Sigmoid colon (tissue), 4 donors: ENCODE results near the gene SEPTIN11.

Source experiments
- EP300 ChIP-seq, 4 donors: sonication (generic); formaldehyde crosslinking; IDR thresholded peaks; one replicate each; pipeline ENCODE4 v1.6.1; 2017; ENCODE audit warnings: antibody characterized with exemption in 4 of 4
- POLR2A ChIP-seq, 2 donors: fragments of 450-650 bp; IDR thresholded peaks; one replicate each; pipeline ENCODE4 v1.6.1; 2016; ENCODE audit warnings: antibody characterized with exemption in 2 of 2, mild to moderate bottlenecking in 2 of 2, moderate library complexity in 2 of 2
- POLR2AphosphoS5 ChIP-seq, 4 donors: sonication (generic); formaldehyde crosslinking; IDR thresholded peaks; one replicate each; pipeline ENCODE4 v1.6.1; 2017; ENCODE audit warnings: antibody characterized with exemption in 4 of 4
- TF ChIP-seq, protein P1 (sequence below), 4 experiments: fragments of 450-650 bp in 3 of 4; fragments of 200-600 bp in 1 of 4; IDR thresholded peaks; one replicate each; pipeline ENCODE4 v1.5.1; 2016 to 2019; ENCODE audit warnings: antibody characterized with exemption in 4 of 4, mild to moderate bottlenecking in 3 of 4, moderate library complexity in 2 of 4

DNA sequence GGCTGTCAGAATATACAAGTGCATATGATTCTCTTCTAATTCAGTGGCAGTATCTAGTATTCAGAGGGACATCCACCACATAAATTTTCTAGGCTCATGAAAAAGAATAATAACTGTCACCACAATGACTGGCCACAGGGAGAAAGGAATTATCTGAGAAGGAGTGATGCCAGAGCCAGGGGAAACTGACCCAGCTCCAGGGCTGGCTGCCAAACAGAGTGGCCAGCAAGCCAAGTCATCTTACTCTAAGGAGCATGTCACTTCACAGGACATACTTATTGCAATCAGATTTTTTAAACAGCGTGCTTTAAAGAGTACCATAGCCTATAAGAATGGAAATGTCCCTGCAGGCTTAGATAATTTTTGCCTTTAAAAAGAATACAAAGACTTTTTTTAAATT, 5.8 kb upstream of the SEPTIN11 start:
- no peak for TF ChIP-seq EP300 (IDR thresholded peaks at IDR 0.05)
- TF ChIP-seq, protein P1, sequence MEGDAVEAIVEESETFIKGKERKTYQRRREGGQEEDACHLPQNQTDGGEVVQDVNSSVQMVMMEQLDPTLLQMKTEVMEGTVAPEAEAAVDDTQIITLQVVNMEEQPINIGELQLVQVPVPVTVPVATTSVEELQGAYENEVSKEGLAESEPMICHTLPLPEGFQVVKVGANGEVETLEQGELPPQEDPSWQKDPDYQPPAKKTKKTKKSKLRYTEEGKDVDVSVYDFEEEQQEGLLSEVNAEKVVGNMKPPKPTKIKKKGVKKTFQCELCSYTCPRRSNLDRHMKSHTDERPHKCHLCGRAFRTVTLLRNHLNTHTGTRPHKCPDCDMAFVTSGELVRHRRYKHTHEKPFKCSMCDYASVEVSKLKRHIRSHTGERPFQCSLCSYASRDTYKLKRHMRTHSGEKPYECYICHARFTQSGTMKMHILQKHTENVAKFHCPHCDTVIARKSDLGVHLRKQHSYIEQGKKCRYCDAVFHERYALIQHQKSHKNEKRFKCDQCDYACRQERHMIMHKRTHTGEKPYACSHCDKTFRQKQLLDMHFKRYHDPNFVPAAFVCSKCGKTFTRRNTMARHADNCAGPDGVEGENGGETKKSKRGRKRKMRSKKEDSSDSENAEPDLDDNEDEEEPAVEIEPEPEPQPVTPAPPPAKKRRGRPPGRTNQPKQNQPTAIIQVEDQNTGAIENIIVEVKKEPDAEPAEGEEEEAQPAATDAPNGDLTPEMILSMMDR (IDR thresholded peaks at IDR 0.05), result no peak
- no peak for TF ChIP-seq POLR2AphosphoS5 (IDR thresholded peaks at IDR 0.05)
- TF ChIP-seq POLR2A (IDR thresholded peaks at IDR 0.05), result no peak
